Measurements from ENCODE around the gene BARX2. TPM values are rescaled to one million over a fixed set of nuclear protein-coding genes. Genes with fewer than 3 reads are reported as not detected.

Gene BARX2
- total and polyA plus RNA-seq, 2 of the 4 experiments (the other 2 are of a cell fraction) = not detected

GRCh38 chr11:129460714-129461113 lies 85.1 kb downstream of the BARX2 start:
- dilution Hi-C loops (cut with HindIII; ENCODE audit: low sequenced_read_pairs, unreplicated experiment) = no loop called here

More at GRCh38 chr11:129460714-129461113, 85.1 kb downstream of the BARX2 start:
- Histone ChIP-seq H3K23ac (ENCODE audit: low read depth, low read length) (no peak overlapping the region), H3K27me3 (ENCODE audit: control insufficient read depth, insufficient read depth, low read length) (no peaks in the 10 kb centered on the region), H2BK120ac (ENCODE audit: low read depth, low read length) (no peak overlapping the region), H3K18ac (ENCODE audit: low read depth, low read length) (no peak overlapping the region), H2AK9ac (replicated peaks; ENCODE audit: low read depth, low read length, poor library complexity) (no peak overlapping the region), H4K20me1 (ENCODE audit: insufficient read depth, low read length) (no peaks in the 10 kb centered on the region), H3K9me3 (ENCODE audit: control insufficient read depth, insufficient read depth, low read length) (peaks cover 6% of the 10 kb centered on the region), H2BK5ac (ENCODE audit: low read depth, low read length, poor library complexity, severe bottlenecking) (no peak overlapping the region), H3K27ac (ENCODE audit: insufficient read depth, low read length) (no peak overlapping the region), H3K4me2 (ENCODE audit: low read depth, low read length) (no peak overlapping the region), H4K8ac (ENCODE audit: low read depth in 2 of 2, low read length in 2 of 2) (no peak overlapping the region), H4K91ac (ENCODE audit: insufficient read depth, low read depth, low read length) (no peak overlapping the region), H2BK20ac (ENCODE audit: low read depth, low read length) (no peak overlapping the region), H2AFZ (replicated peaks; ENCODE audit: low read length, poor library complexity) (no peak overlapping the region), H3K36me3 (ENCODE audit: control insufficient read depth, insufficient read depth, low read length) (no peaks in the 10 kb centered on the region), H3K79me1 (ENCODE audit: low read depth in 1 of 2, low read length in 2 of 2) (no peaks in the 10 kb centered on the region), H3K56ac (ENCODE audit: extremely low read depth, insufficient read depth, low read length) (no peak overlapping the region), H2BK15ac (ENCODE audit: low read depth, low read length) (no peak overlapping the region), H3K9ac (ENCODE audit: low read depth, low read length) (no peak overlapping the region), H4K5ac (ENCODE audit: low read depth, low read length) (no peak overlapping the region), H3K4me3 (ENCODE audit: insufficient read depth, low read depth, low read length) (no peak overlapping the region), H3K14ac (replicated peaks; ENCODE audit: low read depth, low read length) (no peak overlapping the region), H3K9me1 (ENCODE audit: insufficient read depth, low read length) (no peaks in the 10 kb centered on the region), H3K4me1 (ENCODE audit: control insufficient read depth, insufficient read depth, low read length) (no peaks in the 10 kb centered on the region), H3K4ac (ENCODE audit: low read depth, low read length) (no peak overlapping the region), H2AK5ac (ENCODE audit: low read depth, low read length) (no peak overlapping the region)
- in situ Hi-C loops (cut with MboI; ENCODE audit: low sequenced_read_pairs) (no loop called here), intact Hi-C loops (cut with micrococcal nuclease) (no loop called here)
- DNase-seq (no peak), ATAC-seq (ENCODE audit: low read depth) (no peak)
- ChIA-PET POLR2A (ENCODE audit: unreplicated experiment) (no interaction called here), CTCF (no interaction called here)
- no TSS peak for BruUV-seq (replicated peaks)
- WGBS, 2 experiments (ENCODE audit: extremely low coverage in 2 of 2, insufficient read length in 1 of 2) = no CpG with 5 or more reads among the region's 2 CpGs
- no peak for TF ChIP-seq FOS (IDR thresholded peaks at IDR 0.05; ENCODE audit: low read depth, low read length)
- no peak for TF ChIP-seq SMC3 (IDR thresholded peaks at IDR 0.05; ENCODE audit: low read depth, low read length)
- no peak for TF ChIP-seq ELK1 (IDR thresholded peaks at IDR 0.05; ENCODE audit: borderline replicate concordance, low read depth, low read length)
- TF ChIP-seq CTCF (conservative IDR thresholded peaks at IDR 0.05; ENCODE audit: low read depth, low read length) = no peak
- TF ChIP-seq BHLHE40 (IDR thresholded peaks at IDR 0.05; ENCODE audit: low read depth, low read length) = no peak
- no peak for TF ChIP-seq RAD21 (IDR thresholded peaks at IDR 0.05; ENCODE audit: low read length)
- no peak for TF ChIP-seq RCOR1 (IDR thresholded peaks at IDR 0.05; ENCODE audit: insufficient replicate concordance, low read length)
- no peak for TF ChIP-seq POLR2A (IDR thresholded peaks at IDR 0.05; ENCODE audit: low read depth, low read length)
- no peak for TF ChIP-seq RFX5 (IDR thresholded peaks at IDR 0.05; ENCODE audit: low read depth, low read length)
- no peak for TF ChIP-seq CHD1 (IDR thresholded peaks at IDR 0.05; ENCODE audit: low read depth, low read length)
- no peak for TF ChIP-seq CEBPB (IDR thresholded peaks at IDR 0.05; ENCODE audit: low read depth, low read length)
- no peak for TF ChIP-seq NFE2L2 (IDR thresholded peaks at IDR 0.05; ENCODE audit: low read depth, low read length)

All from IMR-90 (cell line).